PC-9 (cell line): ENCODE measurements around the gene TNFRSF12A.

Experiments
- EZH2 ChIP-seq: fragments of 200-600 bp; sonication (generic); IDR thresholded peaks from 2 replicates; pipeline ENCODE4 v1.8.0; 2017; ENCODE audit warnings: antibody characterized with exemption, low read depth
- TF ChIP-seq, protein P1 (sequence below): fragments of 200-600 bp; sonication (generic); conservative IDR thresholded peaks from 2 replicates; pipeline ENCODE4 v1.6.1; 2017; ENCODE audit warnings: mixed run types, antibody characterized with exemption, mild to moderate bottlenecking, moderate library complexity

DNA sequence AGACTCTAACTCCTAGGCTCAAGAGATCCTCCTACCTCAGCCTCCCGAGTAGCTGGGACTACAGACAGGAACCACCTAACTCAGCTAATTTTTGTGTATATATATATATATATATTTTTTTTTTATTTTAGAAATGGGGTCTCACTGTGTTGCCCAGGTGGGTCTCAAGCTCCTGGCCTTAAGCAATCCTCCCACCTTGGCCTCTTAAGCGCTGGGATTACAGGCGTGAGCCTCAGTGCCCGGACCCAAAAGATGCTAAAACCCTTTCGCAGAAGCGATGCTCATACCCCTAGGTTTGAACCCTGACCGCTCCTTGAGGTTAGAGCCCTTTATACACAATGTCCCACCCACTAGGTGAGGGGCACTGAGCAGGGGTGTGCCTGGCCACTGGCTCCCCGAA lies 9.7 kb upstream of the TNFRSF12A start:
- TF ChIP-seq, protein P1, sequence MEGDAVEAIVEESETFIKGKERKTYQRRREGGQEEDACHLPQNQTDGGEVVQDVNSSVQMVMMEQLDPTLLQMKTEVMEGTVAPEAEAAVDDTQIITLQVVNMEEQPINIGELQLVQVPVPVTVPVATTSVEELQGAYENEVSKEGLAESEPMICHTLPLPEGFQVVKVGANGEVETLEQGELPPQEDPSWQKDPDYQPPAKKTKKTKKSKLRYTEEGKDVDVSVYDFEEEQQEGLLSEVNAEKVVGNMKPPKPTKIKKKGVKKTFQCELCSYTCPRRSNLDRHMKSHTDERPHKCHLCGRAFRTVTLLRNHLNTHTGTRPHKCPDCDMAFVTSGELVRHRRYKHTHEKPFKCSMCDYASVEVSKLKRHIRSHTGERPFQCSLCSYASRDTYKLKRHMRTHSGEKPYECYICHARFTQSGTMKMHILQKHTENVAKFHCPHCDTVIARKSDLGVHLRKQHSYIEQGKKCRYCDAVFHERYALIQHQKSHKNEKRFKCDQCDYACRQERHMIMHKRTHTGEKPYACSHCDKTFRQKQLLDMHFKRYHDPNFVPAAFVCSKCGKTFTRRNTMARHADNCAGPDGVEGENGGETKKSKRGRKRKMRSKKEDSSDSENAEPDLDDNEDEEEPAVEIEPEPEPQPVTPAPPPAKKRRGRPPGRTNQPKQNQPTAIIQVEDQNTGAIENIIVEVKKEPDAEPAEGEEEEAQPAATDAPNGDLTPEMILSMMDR = no peak
- TF ChIP-seq EZH2 = no peak
